Measurements from ENCODE around the gene CHSY3. TPM values are rescaled to one million over a fixed set of nuclear protein-coding genes. Genes with fewer than 3 reads are reported as not detected.
A peak's percentile ranks its signal among the peaks of the same experiment; 100 is the strongest.

The CHSY3 gene
- total and polyA plus RNA-seq, 2 donors (not counting 1 experiment from before 2014, with no cell fraction given) = 0.51 to 0.99 TPM

GRCh38 chr5:130116972-130117371 is 212.7 kb downstream of the CHSY3 start:
- no peak overlapping the region for H3K4me2 ChIP-seq (ENCODE audit: extremely low read depth, insufficient read depth, low read length)

DNA sequence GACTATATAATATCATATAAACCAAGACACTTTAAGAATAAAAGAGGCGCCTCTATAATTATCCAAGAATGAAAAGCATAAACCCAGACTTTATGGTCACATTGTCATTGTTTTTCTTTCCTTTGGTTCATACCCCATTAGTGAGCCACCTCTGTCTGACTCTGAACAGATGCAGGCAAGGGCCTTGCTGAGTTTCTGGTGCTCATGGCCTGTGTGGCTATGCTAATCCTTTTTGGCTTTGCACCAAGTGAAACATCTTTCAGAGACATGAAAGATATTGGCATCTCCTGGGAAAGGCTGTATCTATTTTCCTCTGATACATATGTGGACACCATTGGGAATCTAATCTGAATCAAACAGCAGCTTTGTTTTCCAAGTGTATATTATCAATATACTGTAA is 222.5 kb downstream of the CHSY3 start:
- Histone ChIP-seq H3K79me2 (ENCODE audit: control insufficient read depth, insufficient read depth, low read length) (no peaks in the 10 kb centered on the region), H3K4me1 (ENCODE audit: control insufficient read depth, extremely low read depth, insufficient read depth, low read length) (no peaks in the 10 kb centered on the region), H2AFZ (ENCODE audit: low read length) (no peak overlapping the region), H3K9ac (ENCODE audit: insufficient read depth, low read length) (no peak overlapping the region), H3K4me2 (ENCODE audit: extremely low read depth, insufficient read depth, low read length) (no peak overlapping the region), H3K4me3 (replicated peaks in 1 of 4; ENCODE audit: control extremely low read depth in 1 of 4, insufficient read depth in 1 of 4, low read depth in 3 of 4, low read length in 4 of 4) (no peak overlapping the region), H3K27me3 (ENCODE audit: control insufficient read depth, insufficient read depth, low read length) (no peaks in the 10 kb centered on the region), H3K36me3 (ENCODE audit: control insufficient read depth, insufficient read depth, low read length) (no peaks in the 10 kb centered on the region), H4K20me1 (ENCODE audit: control insufficient read depth, extremely low read depth, insufficient read depth, low read length) (no peaks in the 10 kb centered on the region), H3K27ac (ENCODE audit: insufficient read depth, low read length) (no peak overlapping the region), H3K9me3 (ENCODE audit: control insufficient read depth, insufficient read depth, low read depth, low read length) (no peaks in the 10 kb centered on the region)
- no peak for DNase-seq (ENCODE audit: low read depth in 2 of 2)
- TF ChIP-seq CTCF (conservative IDR thresholded peaks at IDR 0.05 in 1 of 2, IDR thresholded peaks at IDR 0.05 in 1 of 2; ENCODE audit: low read depth in 1 of 2, low read length in 2 of 2) (no peak), EZH2 (IDR thresholded peaks at IDR 0.05; ENCODE audit: low read length, missing control alignments) (no peak)

More at GRCh38 chr5:130116972-130117371, 212.7 kb downstream of the CHSY3 start:
- Histone ChIP-seq H3K9ac (ENCODE audit: insufficient read depth, low read length) (no peak overlapping the region), H3K9me3 (ENCODE audit: control insufficient read depth, insufficient read depth, low read depth, low read length) (no peaks in the 10 kb centered on the region), H2AFZ (ENCODE audit: low read length) (no peak overlapping the region), H3K79me2 (ENCODE audit: control insufficient read depth, insufficient read depth, low read length) (no peaks in the 10 kb centered on the region), H3K4me3 (replicated peaks in 1 of 4; ENCODE audit: control extremely low read depth in 1 of 4, insufficient read depth in 1 of 4, low read depth in 3 of 4, low read length in 4 of 4) (no peak overlapping the region), H4K20me1 (ENCODE audit: control insufficient read depth, extremely low read depth, insufficient read depth, low read length) (no peaks in the 10 kb centered on the region), H3K27me3 (ENCODE audit: control insufficient read depth, insufficient read depth, low read length) (no peaks in the 10 kb centered on the region), H3K4me1 (ENCODE audit: control insufficient read depth, extremely low read depth, insufficient read depth, low read length) (no peaks in the 10 kb centered on the region), H3K36me3 (ENCODE audit: control insufficient read depth, insufficient read depth, low read length) (no peaks in the 10 kb centered on the region), H3K27ac (ENCODE audit: insufficient read depth, low read length) (no peak overlapping the region)
- no peak for DNase-seq (ENCODE audit: low read depth in 2 of 2)
- no peak for TF ChIP-seq CTCF (conservative IDR thresholded peaks at IDR 0.05 in 1 of 2, IDR thresholded peaks at IDR 0.05 in 1 of 2; ENCODE audit: low read depth in 1 of 2, low read length in 2 of 2)
- TF ChIP-seq EZH2 (IDR thresholded peaks at IDR 0.05; ENCODE audit: low read length, missing control alignments) = no peak

GRCh38 chr5:130135506-130135905 is 231.2 kb downstream of the CHSY3 start:
- Histone ChIP-seq H3K9me3 (ENCODE audit: control insufficient read depth, insufficient read depth, low read depth, low read length) (no peaks in the 10 kb centered on the region), H3K4me3 (replicated peaks in 1 of 4; ENCODE audit: control extremely low read depth in 1 of 4, insufficient read depth in 1 of 4, low read depth in 3 of 4, low read length in 4 of 4) (no peak overlapping the region), H4K20me1 (ENCODE audit: control insufficient read depth, extremely low read depth, insufficient read depth, low read length) (no peaks in the 10 kb centered on the region), H3K36me3 (ENCODE audit: control insufficient read depth, insufficient read depth, low read length) (no peaks in the 10 kb centered on the region), H3K27me3 (ENCODE audit: control insufficient read depth, insufficient read depth, low read length) (no peaks in the 10 kb centered on the region), H3K27ac (ENCODE audit: insufficient read depth, low read length) (no peak overlapping the region), H3K79me2 (ENCODE audit: control insufficient read depth, insufficient read depth, low read length) (no peaks in the 10 kb centered on the region), H3K4me1 (ENCODE audit: control insufficient read depth, extremely low read depth, insufficient read depth, low read length) (no peaks in the 10 kb centered on the region), H3K9ac (ENCODE audit: insufficient read depth, low read length) (no peak overlapping the region), H2AFZ (ENCODE audit: low read length) (no peak overlapping the region), H3K4me2 (ENCODE audit: extremely low read depth, insufficient read depth, low read length) (no peak overlapping the region)
- peak; percentile 78 to 81 for DNase-seq (ENCODE audit: low read depth in 2 of 2)
- TF ChIP-seq CTCF (conservative IDR thresholded peaks at IDR 0.05 in 1 of 2, IDR thresholded peaks at IDR 0.05 in 1 of 2; ENCODE audit: low read depth in 1 of 2, low read length in 2 of 2) (no peak), EZH2 (IDR thresholded peaks at IDR 0.05; ENCODE audit: low read length, missing control alignments) (no peak)

Measured in fibroblast of lung (primary cell).